Activated gamma-delta T cell treated with anti-CD3 and anti-CD28 coated beads, Interleukin-2, amount 50 U/mL, for 16 hours (primary cell): ENCODE results near the gene TAGLN2.
A peak's percentile ranks its signal among the peaks of the same experiment; 100 is the strongest.

Experiments
- DNase-seq: peaks from one replicate; pipeline ENCODE4 v3.0.0-alpha.2; 2020; ENCODE audit warnings: low read depth

Gene TAGLN2

DNA sequence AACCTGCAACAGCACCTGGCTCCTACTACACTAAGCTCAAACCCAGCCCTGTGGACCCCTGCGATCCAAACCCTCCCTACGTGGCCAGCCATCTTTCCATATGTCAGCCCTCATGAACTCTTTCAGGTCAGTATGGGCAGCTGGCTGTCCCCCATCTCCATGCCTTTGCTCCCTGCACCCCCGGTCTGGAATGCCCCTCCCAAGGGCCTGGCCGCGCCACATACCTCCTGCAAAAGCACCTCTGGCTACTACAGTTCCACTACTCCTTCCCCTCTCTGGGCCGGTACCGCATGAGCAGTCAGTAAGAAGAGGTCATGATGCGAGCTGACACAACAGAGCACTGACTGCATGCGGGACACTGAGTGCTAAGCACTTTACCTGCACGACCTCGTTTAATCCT lies 10.0 kb upstream of the TAGLN2 start:
- no peak for DNase-seq

DNA sequence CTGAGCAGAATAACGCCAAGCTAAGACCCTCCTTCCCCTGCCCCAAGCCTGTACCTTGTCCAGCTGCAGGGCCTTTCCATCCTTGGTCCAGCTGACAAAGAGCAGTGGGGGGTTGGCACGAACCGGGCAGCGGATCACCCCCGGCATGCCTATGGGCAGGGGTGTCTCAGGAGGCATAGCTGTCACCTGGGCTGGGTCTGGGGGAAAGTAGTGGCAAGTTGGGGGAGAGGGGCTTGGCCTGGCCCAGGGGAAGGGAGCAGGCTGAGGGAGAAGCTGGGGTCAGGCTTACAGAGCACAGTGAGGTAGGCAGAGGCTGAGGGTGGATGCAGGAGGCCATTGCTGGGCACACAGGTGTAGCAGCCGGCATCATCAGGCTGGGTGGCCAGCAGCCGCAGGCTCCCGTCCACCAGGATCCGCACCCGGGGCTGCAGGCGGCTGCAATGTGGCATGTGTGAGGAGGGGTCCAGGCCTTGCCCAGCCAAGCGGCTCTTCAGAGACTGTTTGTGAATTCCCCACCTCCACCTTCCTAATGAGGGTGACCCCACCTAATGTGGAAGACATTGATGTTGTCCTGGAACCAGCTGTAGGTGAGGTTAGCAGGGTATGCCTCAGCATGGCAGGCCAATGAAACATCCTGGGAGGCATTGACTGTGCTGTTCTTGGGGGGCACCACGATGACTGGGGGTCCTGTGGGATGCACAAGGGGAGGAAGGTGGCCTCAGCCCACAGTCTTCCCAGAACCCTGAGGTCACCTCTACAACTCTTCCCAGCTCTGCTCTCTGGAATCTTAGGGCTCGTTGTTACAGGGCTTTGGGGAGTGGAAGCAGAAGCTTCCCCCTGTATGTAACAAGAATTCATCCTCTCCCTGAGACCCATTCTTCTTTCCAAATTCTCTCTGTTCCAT lies 9.1 kb upstream of the TAGLN2 start:
- DNase-seq: no peak

DNA sequence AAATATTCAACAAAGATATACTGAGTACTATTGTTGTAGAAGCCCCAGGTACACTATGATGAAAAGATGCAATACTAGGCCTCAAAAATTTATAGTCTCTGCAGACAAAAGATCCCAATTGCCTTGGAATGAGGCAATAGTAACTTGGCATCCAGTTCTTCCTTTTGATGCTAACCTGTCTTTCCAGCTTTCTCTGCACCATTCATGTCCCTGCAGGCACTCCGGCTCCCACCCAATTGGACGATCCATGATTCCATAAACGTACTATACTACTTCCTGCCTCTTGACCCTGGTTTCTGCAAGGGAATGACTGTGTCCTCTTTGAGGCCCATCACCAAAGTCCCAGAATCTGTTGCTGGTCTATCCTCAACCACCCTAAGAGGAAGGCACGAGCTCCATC lies 8.0 kb upstream of the TAGLN2 start:
- no peak for DNase-seq

DNA sequence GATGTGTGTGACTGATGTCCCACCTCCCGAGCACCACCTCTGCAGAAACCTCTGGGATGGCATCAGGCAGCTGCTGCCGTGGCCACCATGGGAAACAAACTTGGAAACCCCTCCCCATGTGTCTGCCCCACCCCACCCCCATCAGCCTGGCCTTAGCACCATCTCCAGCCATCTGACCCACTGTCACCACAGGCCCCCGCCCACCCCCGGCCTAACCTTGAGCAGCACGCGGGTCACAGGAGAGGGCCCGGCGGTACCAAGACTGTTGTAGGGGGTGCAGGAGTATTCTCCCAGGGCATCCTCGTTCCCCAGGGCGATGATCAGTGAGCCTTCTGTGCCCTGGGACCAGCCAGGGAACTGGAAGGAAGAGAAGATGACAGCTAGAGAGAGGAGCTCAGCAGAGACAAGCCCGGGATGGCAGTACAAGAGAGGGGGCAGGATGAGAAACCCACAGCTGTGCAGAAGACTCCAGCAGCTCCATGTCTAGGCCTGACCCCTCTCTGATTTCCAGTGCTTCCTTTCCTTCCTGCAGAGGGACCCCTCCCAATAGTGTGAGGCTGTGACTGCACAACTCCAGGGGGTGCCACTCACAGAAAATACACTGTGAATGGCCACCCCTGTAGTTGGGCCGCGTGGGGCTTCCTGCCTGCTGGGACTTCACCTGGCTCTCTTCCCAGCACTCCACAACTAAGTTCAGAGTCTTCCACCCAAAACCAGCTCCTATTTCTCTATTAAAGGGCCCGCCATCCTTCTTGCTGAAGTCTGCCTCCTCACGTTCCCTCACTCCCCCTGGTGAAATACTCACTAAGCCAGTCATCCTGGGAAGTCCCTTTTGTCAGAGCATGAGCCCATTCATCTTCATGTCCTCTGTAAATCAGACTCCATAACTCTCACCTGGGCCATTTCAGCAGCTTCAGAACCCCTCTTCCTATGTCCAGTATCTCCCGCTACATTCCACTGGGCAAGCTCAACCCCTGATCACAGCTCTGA lies 7.3 kb upstream of the TAGLN2 start:
- no peak for DNase-seq

DNA sequence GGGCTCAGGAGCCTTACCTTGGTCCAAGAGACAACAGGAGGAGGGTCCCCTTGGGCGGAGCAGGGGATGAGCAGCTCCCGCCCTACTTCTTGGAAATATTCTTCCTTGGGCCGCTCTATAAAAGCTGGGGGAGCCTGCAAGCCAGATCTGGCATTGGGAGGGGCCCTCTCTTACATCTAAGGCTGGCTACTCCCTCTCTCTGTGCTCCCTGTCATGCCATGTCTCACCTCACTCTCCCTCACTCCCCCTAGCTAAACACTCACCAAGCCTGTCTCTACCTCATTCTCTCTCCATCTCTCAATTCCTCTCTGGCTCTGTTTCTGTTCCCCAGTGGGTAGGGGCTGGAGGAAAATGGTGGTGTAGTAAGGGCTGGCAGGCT lies 6.5 kb upstream of the TAGLN2 start:
- DNase-seq: no peak

DNA sequence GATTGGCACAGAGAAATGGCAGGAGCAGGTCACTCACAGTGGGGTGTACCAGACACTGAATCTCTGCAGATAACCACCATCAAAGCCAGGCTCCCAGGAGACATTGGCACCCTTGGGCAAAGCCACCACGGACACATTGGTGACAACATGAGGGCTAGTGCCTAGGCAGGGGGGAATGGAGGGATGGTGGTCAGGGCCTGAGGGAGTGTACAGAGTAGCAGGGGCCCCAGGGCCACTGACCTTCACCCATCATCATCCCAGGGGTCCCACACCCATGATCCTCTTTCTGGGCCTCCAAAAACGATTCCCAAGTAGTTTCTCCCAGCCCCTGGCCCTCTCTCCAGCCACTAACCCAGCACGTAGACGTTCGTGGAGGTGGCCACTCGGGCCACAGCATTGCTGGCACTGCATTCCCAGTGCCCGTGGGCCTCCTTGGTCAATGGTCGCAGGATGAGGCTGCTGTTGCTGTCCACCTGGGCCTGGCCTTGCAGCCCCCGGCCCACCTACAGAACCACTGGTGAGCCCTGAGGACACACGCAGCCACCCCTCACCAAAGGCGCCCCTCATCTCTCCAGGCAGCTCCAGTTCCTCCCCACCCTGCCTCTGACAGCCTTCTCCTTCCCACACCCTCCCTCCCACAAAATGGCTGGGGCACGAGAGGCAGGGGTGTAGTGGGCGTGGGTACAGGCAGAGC lies 5.9 kb upstream of the TAGLN2 start:
- DNase-seq: no peak

DNA sequence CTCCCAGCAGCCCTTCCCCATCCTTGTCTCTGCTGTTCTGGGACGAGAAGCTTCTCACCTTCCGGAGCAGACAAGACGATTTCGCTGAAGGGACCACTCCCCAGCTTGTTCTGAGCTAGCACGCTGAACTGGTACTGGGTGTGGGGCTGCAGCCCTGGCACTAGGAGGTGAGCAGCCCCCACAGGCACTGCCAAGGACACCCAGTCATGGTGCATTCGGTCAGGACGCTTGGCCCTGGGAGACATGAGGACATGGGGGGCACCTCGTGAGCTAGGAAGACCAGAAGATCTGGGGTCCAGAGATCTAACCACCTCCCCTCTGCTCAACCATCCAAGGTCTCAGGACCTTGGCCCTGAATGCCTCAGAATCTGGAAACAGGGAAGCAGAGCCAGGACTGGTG lies 5.3 kb upstream of the TAGLN2 start:
- no peak for DNase-seq

DNA sequence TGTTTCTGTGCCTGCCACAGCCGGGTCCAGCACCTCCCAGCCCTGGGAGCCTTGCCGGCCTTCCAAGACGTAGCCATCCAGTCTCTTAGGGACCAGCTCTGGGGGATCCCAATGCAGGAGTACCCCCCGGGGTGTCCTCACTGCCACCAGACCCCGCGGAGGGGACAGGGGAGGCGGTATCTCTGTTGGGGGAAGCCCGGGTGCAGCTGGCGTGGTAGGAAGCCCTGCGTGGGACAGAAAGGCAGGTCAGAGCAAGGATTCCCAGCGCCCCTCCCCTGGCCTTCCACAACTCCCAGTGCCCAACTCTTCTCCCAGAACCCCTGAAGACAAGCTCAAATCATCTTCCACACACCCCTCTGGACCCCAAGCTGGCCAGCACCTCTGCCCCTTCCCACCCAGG lies 4.9 kb upstream of the TAGLN2 start:
- no peak for DNase-seq

DNA sequence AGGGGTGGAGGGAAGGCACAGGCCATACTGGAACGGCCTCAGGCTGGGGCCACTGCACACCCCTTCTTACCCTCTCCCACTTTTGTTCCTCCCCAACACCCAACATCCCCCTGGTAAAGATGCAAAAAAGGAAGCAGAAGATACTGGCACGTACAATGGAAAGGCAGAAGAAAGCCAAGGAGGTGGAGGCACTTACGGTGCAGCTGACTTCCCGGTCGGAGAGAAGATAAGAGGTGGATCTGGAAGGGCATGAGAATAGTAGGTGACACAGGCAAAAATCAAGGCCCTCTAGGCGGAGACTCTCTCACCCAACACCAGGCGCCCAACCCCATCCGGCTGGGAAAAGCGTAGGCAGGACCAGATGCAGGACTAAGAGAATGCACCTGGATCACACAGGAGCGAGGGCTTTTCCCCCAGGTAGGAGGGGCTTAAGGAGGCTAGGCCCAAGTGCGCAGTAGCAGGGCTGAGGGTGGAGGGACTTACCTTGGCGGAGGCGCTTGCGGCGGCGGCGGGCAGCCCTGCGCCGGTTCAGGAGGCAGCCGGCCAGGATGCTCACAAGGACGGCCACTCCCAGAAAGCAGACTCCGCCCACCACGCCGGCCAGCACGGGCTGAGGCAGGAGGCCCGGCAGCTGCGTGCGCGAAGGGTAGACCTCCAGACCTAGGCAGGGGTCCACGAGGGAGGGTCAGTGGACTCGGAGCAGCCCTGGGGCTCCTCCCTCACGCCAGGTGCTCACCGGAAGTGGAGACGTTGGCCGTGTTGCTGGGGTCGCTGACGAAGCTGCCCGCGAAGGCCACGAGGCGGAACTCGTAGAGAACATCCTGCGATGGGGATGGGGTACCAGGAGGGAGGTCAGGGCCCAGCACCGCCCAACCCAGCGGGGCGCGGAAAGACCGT lies 4.1 kb upstream of the TAGLN2 start:
- DNase-seq: no peak

DNA sequence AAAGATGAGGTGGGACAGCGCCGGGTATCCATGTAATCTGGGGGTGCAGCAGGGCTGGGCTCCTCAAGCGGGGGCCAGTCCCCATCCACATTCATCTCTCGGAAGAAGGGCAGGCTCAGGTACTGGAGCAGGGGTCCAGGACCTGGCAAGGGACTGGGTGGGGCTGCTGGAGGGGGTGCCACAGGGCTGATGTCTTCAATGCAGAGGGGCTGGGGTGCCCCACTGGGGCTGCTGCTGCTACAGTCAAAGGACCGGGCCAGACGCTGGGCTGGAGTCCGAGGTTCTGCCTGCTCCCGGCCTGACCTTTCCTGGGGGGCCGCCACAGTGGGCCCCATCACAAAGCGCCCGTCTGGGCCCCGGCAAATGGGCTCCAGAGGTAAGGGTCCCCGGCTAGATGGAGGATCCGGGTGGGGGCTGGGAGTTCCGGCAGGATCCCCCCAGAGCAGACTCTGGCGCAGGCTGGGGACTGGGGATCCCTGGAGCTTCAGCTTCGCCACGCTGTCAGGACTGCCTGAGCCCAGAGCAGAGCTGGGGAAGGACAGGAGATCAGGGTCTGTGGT lies 3.3 kb upstream of the TAGLN2 start:
- no peak for DNase-seq

DNA sequence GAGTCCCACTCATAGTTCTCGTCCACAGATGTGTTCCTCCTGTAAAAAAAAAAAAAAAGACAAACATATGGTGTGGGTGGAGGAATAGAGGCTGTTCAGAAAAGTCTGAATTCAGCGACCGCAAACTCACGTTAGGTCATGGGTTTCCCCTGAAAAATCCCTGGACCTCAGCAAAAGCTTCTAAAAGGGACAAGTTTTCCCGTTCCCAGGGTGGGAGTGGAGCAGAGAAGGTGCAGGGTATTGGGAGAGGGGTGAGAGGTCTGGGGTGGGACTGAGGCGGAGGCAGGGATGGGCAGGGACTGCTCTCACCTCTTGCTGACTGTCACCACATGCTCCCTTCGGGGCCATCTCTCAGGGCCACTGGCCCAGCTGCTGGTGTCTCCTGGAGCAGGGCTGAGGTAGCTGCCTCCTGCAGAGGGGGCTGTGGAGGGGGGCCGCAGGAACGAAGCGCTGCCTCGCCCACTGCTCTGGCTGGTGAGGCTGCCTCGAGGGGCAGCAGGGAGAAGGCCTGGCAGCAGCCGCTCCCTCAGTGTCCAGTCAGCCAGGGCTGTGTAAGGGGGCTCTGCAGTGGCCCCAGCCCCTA lies 2.6 kb upstream of the TAGLN2 start:
- no peak for DNase-seq

DNA sequence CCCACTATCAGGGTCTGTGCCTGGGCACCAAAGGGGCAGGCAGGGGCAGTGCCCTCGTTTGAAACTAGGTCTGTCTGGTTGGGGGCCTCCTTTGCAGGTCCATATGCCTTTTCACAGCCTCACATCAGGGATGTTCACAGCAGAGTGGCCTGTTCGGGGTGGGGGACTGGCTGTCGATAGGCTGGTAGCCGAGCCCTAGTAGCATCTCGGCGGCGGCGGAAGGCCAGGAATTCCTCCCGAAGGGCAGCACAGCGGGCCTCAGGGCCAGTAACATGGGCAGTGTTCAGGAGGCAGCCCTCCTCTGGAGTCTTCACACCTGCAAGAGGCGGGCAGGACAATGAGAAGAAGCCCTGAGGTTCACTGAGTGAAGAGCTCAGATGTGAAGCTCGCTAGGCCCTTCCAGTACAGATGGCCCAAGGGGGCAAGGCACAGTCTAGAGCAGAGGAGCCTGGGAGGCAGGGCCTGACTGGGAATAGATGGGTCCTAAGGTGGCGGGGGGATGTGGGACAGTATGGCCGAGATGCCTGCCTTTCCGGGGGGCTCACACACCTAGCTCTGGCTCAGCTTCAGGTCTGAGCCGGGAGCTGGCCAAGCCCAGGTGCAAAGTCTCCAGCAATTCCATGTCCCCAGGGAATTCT lies 2.0 kb upstream of the TAGLN2 start:
- no peak for DNase-seq

DNA sequence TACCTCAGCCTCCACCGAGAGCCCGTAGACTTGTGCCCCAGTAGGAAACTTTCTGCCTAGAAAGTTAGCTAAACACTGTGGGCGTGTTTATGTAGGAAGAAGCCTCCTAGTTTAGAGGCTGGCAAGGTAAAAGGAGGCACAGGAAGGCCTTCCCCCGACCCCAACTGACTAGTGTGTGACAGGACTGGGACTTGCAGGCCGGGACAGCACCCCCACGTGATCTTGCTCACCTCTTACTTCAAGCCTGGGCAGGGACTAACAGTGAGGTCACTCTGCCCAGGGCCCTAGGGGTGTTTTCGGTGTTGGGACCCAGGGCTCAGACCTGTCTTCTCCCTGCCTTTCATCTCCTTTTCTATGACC lies 392 bp upstream of the TAGLN2 start:
- DNase-seq: no peak

DNA sequence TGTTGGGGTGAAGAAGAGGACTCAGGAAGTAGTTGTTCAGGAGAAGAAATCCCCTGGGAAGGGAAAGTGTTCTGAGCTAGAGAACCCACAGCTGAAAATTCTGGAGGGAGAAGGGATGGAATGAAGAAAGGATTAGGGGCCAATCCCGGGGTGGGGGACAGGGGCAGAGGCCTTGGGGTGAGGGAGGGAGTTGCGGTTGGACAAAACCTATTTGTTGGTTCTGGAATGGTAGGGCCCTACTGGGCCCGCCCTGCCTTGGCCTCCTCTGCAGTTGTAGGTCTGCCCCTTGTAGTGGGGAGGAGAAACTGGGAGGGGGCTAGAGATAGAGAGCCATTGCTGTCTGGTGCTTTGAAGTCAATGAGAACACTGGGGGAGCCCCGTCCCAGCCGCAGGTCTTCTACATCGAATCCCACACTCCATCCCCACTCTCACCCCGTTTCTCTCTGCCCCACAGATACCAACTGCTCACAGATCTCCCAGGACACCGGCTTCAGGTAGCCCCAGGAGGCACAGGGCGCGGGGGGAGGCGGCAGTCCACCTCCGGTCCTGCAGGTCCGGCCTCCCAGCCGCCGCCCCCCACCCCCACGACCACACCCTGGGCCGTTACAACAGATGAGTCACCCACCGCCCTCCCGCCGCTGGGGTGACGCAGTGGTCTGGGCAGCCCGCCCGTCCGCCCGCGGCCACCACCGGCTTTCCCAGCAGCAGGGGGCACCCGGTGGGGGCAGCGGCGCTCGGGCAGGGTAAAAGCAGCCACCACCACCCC lies 1.1 kb downstream of the TAGLN2 start:
- peak; percentile 57 for DNase-seq

DNA sequence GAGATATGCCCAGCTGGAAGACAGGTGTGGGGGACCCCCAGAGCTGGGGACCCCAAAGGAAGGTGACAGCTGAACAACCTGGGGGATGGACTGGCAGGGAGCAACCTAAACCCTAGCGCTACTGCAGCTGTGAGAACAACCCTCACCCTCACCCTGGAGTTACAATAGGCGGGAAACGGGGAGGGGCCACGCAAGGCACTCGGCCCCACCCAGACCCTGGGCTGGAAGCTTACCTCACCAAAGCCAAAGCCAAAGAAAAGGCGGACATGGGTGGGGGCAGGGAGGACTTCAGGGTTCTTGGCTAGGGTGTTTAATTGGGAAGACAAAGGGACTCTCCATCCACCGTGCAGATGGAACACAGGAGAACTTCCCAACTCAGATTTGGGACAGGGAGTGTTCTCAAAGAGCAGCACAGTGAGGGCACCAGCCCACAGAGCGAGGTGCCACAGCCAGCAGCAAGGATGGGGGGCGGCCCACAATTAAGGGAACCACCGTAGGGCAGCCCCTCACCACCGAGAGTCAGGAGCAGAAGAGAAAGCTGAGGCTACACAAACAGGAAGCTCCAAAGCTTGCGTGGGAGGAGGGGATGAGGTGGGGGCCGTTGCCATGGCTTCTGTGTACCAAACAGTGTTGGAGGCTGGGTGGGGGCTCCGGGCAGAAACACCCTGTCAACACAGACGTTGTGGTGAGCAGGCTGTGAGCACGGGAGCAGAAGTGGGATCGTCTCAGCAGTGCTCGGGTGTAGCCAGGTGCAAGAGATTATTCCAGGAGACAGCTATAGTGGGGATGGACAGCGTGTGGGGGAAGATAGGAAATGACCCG lies 1.9 kb downstream of the TAGLN2 start:
- peak; percentile 82 for DNase-seq

DNA sequence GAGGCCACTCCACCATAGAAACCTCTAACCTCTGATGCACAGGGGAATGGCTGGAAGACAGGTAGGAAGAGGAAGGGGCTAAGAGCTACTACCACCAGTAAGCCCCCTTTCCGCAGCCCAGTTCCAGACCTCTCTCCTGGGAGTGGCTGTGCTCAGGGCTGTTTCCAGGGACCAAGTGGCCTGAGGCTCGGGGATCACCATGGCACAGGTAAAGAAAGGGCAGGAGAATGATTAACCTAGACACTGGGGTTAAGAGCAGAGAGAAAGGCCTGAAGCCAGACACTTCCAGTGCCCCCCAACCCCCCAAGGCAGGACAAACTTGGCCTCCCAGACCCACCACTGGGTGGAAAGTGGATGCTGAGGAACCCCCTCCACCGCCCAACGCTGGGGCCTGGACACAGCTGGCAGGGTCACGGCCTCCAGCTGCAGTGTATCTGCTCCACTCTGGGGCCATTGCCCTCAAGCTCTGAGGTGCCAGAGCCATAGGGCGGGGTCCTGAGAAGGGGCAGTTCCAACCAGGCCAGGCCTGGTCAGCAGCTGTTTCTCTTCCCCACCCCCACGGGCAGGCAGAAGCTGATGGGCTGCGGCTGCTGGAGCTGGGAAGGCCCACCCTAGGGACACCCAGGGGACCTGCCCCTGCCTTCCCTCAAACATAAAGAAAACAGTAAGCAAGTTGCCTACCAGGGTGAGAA lies 2.6 kb downstream of the TAGLN2 start:
- DNase-seq: no peak

DNA sequence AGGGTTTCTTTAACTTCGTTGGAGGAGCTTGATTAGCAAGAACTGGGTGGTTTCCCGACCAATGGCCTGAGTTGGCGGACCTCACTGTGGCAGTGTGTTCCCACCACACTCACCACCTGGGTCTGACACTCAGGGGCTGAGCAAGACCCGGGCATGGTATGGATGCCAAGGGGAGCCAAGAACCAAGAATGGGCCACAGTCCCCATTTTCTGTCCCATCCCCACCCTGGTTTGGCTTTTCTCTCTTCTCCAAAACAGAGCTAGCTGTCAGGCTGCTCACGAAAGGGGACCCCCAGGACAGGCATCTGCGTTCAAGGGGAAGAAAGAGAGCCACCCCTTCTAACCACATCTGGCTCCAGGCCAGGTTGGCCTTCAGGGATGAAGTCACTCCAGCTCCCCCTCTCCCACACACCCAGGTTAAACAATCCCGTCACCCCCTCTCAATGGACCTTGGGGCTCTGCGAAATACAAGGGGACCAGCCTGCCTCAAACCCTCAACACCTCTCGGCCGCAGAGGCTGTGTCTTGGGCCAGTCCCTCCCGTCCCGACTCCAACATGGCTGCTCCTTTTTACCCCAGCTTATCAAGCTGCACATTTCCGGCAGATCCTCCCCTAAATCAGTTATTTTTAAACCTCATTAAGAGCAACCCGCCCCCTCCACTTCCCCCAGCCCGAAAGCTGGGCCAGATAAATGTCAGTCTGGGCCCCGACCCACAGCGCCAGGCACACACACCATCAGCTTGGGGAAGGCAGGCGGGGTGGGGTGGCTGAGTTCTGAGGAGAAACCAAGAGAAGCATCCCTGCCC lies 3.4 kb downstream of the TAGLN2 start:
- DNase-seq: no peak
